Measurements from ENCODE around the gene ALG12. TPM values are rescaled to one million over a fixed set of nuclear protein-coding genes. Genes with fewer than 3 reads are reported as not detected.

ALG12 gene
- total RNA-seq, 1 donor from 2014 or later, result 30.0 TPM

DNA sequence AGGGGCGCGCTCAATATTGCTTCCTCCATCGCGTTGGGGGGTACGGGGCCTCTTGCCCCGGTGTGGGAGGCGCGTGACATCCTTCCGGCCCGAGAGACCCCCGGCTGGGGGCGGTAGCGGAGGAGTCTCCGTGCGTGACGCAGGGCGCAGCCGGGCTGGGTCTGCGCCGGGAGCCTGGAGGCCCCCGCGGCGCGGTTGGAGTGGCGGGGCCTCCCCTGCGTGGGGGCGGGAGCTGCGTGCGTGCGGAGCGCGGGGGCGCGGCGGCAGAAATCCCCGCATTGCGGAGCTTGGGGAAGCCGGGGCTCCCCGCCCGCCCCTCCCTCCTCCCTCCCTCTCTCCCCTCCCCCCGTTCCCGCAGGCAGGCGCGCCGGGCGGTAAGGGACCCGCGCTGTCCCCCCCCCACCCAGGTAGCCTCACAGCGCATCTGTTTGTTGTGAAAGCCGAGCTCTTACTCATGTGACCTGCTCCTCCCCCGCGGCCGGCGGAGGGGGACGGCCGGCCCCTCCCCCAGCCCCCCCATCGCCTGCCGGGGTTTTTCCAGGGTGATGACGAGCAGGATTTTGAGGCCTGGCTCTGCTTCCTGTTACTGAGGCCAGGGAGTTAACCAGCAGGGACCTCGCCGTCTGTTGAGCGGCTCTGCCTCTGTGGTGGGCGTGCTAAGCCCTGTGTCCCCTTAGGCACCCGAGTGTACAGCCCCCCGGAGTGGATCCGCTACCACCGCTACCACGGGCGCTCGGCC, 43.9 kb upstream of the ALG12 start:
- Mint-ChIP-seq H3K36me3 (peaks cover 5% of the 10 kb centered on the region), H3K27ac (peak overlapping the region; percentile 86), H3K9me3 (no peaks in the 10 kb centered on the region), H3K4me3 (peak overlapping the region; percentile 89), H3K4me1 (ENCODE audit: unreplicated experiment) (no peaks in the 10 kb centered on the region), H3K27me3 (no peaks in the 10 kb centered on the region)
- TF ChIP-seq, protein P1, sequence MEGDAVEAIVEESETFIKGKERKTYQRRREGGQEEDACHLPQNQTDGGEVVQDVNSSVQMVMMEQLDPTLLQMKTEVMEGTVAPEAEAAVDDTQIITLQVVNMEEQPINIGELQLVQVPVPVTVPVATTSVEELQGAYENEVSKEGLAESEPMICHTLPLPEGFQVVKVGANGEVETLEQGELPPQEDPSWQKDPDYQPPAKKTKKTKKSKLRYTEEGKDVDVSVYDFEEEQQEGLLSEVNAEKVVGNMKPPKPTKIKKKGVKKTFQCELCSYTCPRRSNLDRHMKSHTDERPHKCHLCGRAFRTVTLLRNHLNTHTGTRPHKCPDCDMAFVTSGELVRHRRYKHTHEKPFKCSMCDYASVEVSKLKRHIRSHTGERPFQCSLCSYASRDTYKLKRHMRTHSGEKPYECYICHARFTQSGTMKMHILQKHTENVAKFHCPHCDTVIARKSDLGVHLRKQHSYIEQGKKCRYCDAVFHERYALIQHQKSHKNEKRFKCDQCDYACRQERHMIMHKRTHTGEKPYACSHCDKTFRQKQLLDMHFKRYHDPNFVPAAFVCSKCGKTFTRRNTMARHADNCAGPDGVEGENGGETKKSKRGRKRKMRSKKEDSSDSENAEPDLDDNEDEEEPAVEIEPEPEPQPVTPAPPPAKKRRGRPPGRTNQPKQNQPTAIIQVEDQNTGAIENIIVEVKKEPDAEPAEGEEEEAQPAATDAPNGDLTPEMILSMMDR (conservative IDR thresholded peaks at IDR 0.05), result no peak
- no peak for DNase-seq (ENCODE audit: extremely low spot score, unreplicated experiment)

DNA sequence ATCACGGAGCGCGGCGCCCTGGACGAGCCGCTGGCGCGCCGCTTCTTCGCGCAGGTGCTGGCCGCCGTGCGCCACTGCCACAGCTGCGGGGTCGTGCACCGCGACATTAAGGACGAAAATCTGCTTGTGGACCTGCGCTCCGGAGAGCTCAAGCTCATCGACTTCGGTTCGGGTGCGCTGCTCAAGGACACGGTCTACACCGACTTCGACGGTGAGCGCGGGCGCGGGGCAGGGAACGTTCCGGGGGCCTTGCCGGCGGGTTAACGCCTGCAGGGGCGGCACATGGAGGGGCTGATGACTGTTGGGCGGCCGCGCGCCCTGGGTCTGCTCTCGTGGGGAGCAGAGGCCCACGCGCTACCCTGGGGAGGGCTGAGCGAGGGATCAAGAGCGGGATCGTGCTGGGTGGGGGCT, 43.4 kb upstream of the ALG12 start:
- Mint-ChIP-seq H3K9me3 (no peaks in the 10 kb centered on the region), H3K36me3 (peaks cover 5% of the 10 kb centered on the region), H3K27ac (peak overlapping the region; percentile 86), H3K27me3 (no peaks in the 10 kb centered on the region), H3K4me3 (peak overlapping the region; percentile 89), H3K4me1 (ENCODE audit: unreplicated experiment) (no peaks in the 10 kb centered on the region)
- TF ChIP-seq, protein P1 (conservative IDR thresholded peaks at IDR 0.05), result no peak
- no peak for DNase-seq (ENCODE audit: extremely low spot score, unreplicated experiment)

DNA sequence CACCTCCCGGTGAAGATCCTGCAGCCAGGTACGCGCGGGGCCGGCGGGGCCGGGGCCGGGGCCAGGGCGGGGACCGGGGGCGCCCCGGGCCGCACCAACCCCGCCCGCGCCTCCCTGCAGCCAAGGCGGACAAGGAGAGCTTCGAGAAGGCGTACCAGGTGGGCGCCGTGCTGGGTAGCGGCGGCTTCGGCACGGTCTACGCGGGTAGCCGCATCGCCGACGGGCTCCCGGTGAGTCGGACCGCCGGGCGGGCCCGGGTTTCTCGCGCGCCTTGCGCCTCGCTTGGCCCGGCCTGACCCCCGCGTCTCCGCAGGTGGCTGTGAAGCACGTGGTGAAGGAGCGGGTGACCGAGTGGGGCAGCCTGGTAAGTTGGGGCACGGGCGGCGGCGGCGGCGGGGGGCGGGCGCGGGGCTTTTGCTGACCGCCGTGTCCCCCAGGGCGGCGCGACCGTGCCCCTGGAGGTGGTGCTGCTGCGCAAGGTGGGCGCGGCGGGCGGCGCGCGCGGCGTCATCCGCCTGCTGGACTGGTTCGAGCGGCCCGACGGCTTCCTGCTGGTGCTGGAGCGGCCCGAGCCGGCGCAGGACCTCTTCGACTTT, 42.9 kb upstream of the ALG12 start:
- TF ChIP-seq, protein P1 (conservative IDR thresholded peaks at IDR 0.05), result no peak
- Mint-ChIP-seq H3K27ac (peak overlapping the region; percentile 86), H3K36me3 (peaks cover 5% of the 10 kb centered on the region), H3K4me3 (peak overlapping the region; percentile 89), H3K27me3 (no peaks in the 10 kb centered on the region), H3K4me1 (ENCODE audit: unreplicated experiment) (no peaks in the 10 kb centered on the region), H3K9me3 (no peaks in the 10 kb centered on the region)
- DNase-seq (ENCODE audit: extremely low spot score, unreplicated experiment), result no peak

DNA sequence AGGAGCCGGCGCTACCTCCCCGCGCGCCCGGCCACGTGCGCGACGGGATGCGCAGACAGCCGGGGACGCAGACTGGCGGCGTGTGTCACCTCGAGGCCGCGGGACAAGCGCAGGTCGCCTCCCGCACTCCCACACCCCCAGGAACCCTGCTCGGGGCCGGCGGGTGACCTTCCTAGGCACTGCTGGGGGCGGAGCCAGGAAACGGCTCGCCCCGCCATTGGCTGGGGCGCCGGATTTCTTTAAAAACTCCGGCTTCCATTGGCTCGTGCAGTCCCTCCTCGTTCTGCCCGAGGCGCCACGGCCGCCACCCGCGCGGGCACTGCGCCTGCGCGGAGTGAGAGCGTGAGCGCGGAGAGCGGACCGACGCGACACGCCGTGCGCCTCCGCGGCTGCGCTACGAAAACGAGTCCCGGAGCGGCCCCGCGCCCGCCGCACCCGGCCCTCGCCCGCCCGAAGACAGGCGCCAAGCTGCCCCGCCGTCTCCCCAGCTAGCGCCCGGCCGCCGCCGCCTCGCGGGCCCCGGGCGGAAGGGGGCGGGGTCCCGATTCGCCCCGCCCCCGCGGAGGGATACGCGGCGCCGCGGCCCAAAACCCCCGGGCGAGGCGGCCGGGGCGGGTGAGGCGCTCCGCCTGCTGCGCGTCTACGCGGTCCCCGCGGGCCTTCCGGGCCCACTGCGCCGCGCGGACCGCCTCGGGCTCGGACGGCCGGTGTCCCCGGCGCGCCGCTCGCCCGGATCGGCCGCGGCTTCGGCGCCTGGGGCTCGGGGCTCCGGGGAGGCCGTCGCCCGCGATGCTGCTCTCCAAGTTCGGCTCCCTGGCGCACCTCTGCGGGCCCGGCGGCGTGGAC, 42.1 kb upstream of the ALG12 start, which contains the start of gene PIM3:
PIM3 (plus strand) TSS at position 614 of the 846 bp plus-strand sequence; CDS start at position 790, 176 bp downstream.
- Mint-ChIP-seq H3K4me3 (peak within 1 kb of the TSS; percentile 89), H3K27me3 (no peaks in the 10 kb centered on the region), H3K4me1 (ENCODE audit: unreplicated experiment) (no peaks in the 10 kb centered on the region), H3K36me3 (peaks cover 5% of the 10 kb centered on the region), H3K9me3 (no peaks in the 10 kb centered on the region), H3K27ac (peak within 1 kb of the TSS; percentile 86)
- TF ChIP-seq, protein P1 (conservative IDR thresholded peaks at IDR 0.05), result no peak
- peak; percentile 94 for DNase-seq (ENCODE audit: extremely low spot score, unreplicated experiment)

DNA sequence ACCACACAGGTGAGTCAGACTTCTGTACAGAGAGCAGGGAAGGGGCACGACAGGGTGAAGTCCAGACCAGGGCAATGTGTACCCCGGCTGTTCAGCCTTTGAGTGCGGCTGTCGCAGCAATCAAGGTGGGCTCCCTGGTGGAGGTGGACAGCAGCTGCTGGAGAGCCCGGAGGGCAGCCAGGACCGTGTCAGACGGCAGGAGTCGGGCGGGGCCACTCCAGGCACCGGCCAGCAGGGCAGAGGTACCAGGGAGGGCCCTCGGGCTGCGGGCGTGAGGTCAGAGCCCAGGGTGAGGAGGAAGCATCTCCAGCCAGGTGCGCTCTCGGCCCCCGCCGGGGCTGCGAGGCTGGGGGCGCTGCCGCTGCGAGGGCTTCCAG, 41.5 kb upstream of the ALG12 start:
- H3K9me3 Mint-ChIP-seq, result no peaks in the 10 kb centered on the region
- no peaks in the 10 kb centered on the region for H3K4me1 Mint-ChIP-seq (ENCODE audit: unreplicated experiment)
- H3K27ac Mint-ChIP-seq, result peak overlapping the region; percentile 71
- H3K36me3 Mint-ChIP-seq, result peaks cover 5% of the 10 kb centered on the region
- no peaks in the 10 kb centered on the region for H3K27me3 Mint-ChIP-seq
- H3K4me3 Mint-ChIP-seq, result peak overlapping the region; percentile 76
- TF ChIP-seq, protein P1 (conservative IDR thresholded peaks at IDR 0.05), result peak; percentile 24
- DNase-seq (ENCODE audit: extremely low spot score, unreplicated experiment), result no peak
